GM18511 (cell line): ENCODE results near the gene SNX12.
"Not testable (repeated sequence)": the region's sequence is repeated elsewhere in the genome, so short reads cannot be mapped to it uniquely, and the experiment has no call there.

ENCODE experiments used
- ATAC-seq: cut with Tn5 transposase; IDR thresholded peaks from one replicate; pipeline ENCODE4 v1.9.1; 2021; ENCODE audit warnings: mild to moderate bottlenecking, moderate library complexity; ENCODE audit not compliant: unreplicated experiment

Gene SNX12

GRCh38 chrX:71095033-71095432 lies 26.9 kb upstream of the SNX12 start:
- no peak for ATAC-seq

- no peak for ATAC-seq
Observed at GRCh38 chrX:71091263-71091662, 23.1 kb upstream of the SNX12 start.

DNA sequence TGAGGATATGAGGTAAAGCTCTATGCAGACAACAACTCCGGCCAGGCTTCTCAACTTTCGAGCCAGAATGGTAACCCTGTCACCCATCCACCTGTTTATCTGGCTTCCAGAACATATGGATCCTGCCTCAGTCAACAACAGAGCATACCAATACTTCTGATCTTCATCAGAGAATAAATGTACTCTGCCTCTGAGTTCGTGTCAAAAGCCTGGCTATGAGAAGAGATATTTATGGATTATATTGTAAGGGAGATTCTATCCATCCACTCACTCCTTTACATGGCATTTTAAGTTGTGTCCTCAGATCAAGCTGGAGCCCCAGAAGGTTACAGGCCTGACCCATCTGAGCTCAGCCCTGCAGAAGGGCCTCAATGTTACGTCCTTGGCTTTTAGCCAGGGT lies 17.8 kb upstream of the SNX12 start:
- no peak for ATAC-seq

- ATAC-seq, result no peak
Observed at GRCh38 chrX:71082822-71083221, 14.7 kb upstream of the SNX12 start.

DNA sequence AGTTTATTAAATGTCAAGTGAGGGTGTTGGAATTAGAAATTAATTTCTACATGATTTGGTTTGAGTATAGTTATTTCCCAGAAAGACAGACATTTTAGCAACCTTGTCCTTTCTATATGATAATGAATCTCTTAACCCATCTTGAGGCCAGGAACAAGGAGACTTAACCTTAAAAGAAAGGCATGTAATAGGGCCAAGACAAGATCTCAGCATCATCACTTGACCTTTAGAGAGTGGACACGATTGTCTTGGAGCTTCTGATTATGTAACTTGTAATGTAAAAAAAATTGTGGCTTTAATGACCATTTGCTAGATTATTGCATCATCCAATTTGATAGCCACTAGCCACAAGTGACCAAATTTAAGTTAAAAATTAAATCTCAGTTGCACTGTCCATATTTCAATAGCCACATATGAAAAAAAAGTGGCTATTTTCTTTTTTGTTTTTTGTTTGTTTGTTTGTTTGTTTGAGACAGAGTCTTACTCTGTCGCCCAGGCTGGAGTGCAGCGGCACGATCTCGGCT lies 14.1 kb upstream of the SNX12 start:
- ATAC-seq, result no peak

DNA sequence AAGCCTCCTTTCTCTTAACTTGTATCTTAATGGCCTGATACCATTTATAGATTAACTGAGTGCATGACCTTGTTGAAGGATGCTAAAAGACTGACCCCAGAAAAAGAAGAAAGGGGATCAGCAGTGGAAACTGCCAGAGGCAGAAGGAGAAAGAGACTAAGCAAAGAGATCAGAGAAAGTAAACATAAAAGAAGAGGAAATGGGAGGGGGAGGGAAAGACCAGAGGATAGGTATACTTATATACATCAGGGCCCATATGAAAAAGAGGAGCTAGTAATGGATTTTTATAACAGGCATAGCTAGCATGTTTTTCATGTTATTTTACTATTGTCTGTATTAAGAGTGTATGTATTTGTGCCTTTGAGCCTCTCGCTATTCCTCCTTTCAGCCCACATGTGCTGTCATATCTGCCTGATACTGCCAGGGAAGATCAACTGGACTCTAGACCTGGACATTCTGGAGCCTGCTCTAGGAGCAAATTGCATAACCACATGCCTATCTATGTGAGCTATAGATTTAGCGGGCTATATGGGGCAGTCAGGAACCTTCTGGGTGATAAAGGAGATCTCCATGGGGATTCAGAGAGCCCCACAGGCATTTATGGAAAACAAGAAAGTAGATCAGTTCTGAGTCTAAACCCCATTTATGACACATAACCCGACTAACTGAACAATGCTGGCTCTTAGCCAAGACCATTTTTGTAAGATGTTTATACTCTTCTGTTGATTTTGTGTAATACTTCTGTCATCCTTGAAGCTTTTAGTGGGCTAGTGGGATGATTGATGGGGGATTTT lies 13.4 kb upstream of the SNX12 start:
- ATAC-seq, result no peak

DNA sequence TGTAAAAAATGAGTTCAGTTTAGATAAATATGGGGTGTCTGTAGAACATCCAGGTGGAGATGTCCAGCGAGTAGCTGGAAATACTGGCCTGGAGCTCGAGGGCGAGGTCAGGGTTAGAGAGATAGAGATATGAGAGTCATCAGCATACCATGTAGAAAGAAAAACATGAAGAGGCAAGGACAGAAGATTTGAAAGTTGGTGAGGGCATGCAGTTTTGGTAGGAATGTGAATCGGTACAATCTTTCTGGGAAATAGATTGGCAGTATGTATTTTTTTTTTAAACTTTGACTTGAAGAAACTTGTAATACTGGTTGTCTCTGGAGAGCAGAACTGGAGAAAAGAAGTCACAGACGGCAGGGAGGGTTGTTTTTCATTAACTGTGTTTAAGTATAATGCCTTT lies 2.4 kb upstream of the SNX12 start:
- ATAC-seq, result no peak

- no peak for ATAC-seq
Observed at GRCh38 chrX:71067712-71068043, 456 bp downstream of the SNX12 start.

- ATAC-seq, result no peak
Observed at GRCh38 chrX:71067089-71067488, 1.0 kb downstream of the SNX12 start.

GRCh38 chrX:71060127-71060526 lies 8.0 kb downstream of the SNX12 start:
- no peak for ATAC-seq

DNA sequence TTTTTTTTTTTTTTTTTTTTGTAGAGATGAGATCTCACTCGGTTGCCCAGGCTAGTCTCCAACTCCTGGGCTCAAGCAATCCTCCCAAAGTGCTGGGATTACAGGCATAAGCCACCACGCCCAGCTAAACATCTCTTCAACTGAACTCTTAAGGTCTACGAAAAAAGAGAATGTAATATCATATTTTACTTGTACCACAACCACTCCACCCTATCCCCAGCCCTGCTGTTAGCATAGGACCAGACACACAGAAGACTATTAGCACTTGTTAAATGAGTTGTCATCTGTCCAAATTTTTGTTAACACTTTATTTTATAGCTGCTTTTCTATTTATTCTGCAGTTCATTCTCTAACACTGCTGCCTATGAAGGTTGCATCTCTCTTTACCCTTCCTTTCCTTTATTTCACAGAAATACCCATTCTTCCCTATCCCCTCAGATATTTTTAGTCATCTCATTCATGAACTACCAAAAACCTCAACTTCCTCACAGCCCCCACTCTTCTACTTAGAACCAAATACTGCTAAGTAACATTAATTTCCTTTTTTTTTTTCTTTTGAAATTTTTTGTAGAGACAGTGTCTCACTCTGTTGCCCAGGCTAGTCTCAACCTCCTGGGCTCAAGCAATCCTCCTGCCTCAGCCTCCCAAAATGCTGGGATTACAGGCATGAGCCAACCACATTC lies 10.1 kb downstream of the SNX12 start:
- no peak for ATAC-seq

DNA sequence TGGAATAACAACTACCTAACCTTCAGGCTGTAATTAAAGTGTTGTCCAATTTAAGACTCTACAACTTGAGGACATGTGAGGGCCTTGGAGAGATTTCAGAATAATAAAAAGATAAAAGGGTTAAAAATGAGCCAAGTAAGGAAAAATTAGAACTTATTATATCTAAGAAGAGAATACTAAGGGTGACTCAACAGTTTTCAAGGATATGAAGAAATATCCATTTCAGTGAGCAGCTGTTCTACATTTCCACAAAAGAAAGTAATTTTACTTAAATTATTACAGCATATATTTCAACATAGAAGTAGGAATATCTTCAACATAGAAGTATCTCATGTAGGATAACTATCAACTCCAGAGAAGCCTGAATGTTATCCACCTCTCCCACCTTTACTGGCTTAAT lies 11.3 kb downstream of the SNX12 start:
- no peak for ATAC-seq

GRCh38 chrX:71053217-71053621 lies 14.9 kb downstream of the SNX12 start:
- ATAC-seq, result no peak

- ATAC-seq, result no peak
Observed at GRCh38 chrX:71052721-71053120, 15.4 kb downstream of the SNX12 start.

GRCh38 chrX:71047891-71048290 lies 20.2 kb downstream of the SNX12 start:
- ATAC-seq, result not testable (repeated sequence)

DNA sequence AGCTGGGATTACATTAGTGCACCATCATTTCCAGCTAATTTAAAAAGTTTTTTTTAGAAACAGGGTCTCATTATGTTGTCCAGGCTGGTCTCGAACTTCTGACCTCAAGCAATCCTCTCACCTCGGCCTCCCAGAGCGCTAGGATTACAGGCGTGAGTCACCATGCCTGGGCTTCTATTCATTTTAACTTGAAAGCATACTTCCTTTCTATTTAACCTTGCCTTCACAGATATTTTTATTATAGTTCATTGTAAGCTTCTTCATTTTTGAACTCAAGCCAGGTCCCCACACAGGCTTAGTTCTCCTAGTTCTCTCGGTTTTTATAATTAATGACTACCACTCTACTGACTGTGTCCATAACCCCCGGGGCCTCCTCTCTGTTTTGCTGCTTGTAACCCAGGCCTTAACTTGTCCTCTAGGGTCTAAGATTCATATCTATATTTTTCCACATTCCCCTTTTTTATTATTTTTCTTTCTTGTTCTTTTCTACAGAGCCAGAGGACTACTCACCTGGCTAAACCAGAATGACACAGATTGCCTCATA lies 50.7 kb downstream of the SNX12 start:
- no peak for ATAC-seq
